ENCODE results near the gene BCAR1. TPM values are rescaled to one million over a fixed set of nuclear protein-coding genes. Genes with fewer than 3 reads are reported as not detected.

Gene BCAR1
- total RNA-seq, 4 donors from 2014 or later = 125 to 201 (median 154) TPM

DNA sequence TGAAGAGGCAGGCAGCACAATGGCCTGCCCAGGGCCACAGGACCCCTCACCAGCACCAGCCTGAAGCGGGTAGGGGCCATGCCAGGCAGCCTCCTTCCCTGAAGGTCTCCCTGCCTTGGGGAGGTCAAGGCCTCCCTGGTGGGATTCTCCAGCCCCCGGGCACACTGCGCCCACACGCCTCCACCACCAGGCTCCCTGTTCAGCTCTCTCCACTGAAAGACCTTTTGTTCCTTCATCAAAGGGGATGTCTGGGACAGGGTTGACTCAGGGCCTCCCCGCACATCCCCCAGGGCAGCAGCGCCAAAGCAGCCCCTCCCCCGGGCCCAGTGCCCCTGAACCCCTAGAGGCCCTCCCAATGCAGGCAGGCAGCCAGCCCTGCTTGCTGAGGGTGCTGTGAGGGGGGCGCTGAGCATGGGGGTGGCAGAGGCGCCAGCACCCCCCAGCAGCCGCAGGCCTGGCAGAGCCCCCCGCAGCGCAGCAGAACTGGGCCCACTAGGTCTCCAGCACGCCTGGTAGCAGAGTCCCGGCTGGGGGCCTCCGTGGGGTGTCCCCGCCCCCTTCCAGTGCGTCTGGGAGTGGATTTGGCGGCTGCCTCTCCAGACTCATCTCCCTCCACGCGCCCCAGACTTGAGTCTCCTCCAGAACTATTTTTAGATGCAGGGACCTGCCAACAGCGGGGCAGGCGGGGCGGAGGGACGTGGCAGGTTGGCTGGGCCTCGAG is 13.1 kb downstream of the BCAR1 start:
- intact Hi-C loops (cut with DNase I; ENCODE audit: low total_unique reads) = no loop called here
- H3K4me3 ChIP-seq = no peak overlapping the region

GRCh38 chr16:75237398-75238131 is 13.9 kb downstream of the BCAR1 start:
- H3K9me3 ChIP-seq = no peaks in the 10 kb centered on the region
- H3K4me1 ChIP-seq = peaks cover 25 to 33% (median 29%) of the 10 kb centered on the region in 4 donors
- H3K27me3 ChIP-seq = no peaks in the 10 kb centered on the region
- intact Hi-C loops (cut with DNase I; ENCODE audit: low total_unique reads) (no loop called here), in situ Hi-C loops (cut with MboI; ENCODE audit: low pct_ligation_motif_present in 1 of 4, low pct_unique_long_range_greater_than_20kb in 1 of 4, low sequenced_read_pairs in 3 of 4) (no loop called here)
- peaks cover 0 to 13% (median 0%) of the 10 kb centered on the region in 4 donors for H3K36me3 ChIP-seq
- TF ChIP-seq POLR2A (IDR thresholded peaks at IDR 0.05) (no peak), POLR2AphosphoS5 (IDR thresholded peaks at IDR 0.05) (no peak), EP300 (IDR thresholded peaks at IDR 0.05; ENCODE audit: low read depth) (no peak)
- TF ChIP-seq, protein P1, sequence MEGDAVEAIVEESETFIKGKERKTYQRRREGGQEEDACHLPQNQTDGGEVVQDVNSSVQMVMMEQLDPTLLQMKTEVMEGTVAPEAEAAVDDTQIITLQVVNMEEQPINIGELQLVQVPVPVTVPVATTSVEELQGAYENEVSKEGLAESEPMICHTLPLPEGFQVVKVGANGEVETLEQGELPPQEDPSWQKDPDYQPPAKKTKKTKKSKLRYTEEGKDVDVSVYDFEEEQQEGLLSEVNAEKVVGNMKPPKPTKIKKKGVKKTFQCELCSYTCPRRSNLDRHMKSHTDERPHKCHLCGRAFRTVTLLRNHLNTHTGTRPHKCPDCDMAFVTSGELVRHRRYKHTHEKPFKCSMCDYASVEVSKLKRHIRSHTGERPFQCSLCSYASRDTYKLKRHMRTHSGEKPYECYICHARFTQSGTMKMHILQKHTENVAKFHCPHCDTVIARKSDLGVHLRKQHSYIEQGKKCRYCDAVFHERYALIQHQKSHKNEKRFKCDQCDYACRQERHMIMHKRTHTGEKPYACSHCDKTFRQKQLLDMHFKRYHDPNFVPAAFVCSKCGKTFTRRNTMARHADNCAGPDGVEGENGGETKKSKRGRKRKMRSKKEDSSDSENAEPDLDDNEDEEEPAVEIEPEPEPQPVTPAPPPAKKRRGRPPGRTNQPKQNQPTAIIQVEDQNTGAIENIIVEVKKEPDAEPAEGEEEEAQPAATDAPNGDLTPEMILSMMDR (IDR thresholded peaks at IDR 0.05) = no peak
- peak overlapping the region; percentile 59 to 87 (median 72) for H3K27ac ChIP-seq
- no peak overlapping the region for H3K4me3 ChIP-seq
- DNase-seq = no peak
- WGBS, 2 donors (ENCODE audit: low coverage in 1 of 2) = 79% methylated on average over 18 of the region's 18 CpGs; no CpG with 5 or more reads in 1 of the 2 donors

More for the DNA sequence above, 13.1 kb downstream of the BCAR1 start:
- WGBS, 2 donors (ENCODE audit: low coverage in 1 of 2) = 63% methylated on average over 23 of the region's 25 CpGs; no CpG with 5 or more reads in 1 of the 2 donors
- Histone ChIP-seq H3K36me3 (peaks cover 0 to 8% (median 0%) of the 10 kb centered on the region in 4 donors), H3K9me3 (no peaks in the 10 kb centered on the region), H3K4me1 (peaks cover 25 to 33% (median 29%) of the 10 kb centered on the region in 4 donors), H3K27me3 (no peaks in the 10 kb centered on the region), H3K27ac (peak overlapping the region; percentile 59 to 87 (median 72))
- TF ChIP-seq EP300 (IDR thresholded peaks at IDR 0.05; ENCODE audit: low read depth) = no peak
- TF ChIP-seq POLR2AphosphoS5 (IDR thresholded peaks at IDR 0.05) = peak; percentile 32 to 60 (median 45)
- no peak for TF ChIP-seq POLR2A (IDR thresholded peaks at IDR 0.05)
- in situ Hi-C loops (cut with MboI; ENCODE audit: low pct_ligation_motif_present in 1 of 4, low pct_unique_long_range_greater_than_20kb in 1 of 4, low sequenced_read_pairs in 3 of 4) = no loop called here
- DNase-seq = peak; percentile 62

- H3K27me3 ChIP-seq = no peaks in the 10 kb centered on the region
- no peak overlapping the region for H3K27ac ChIP-seq
- 87% methylated on average over 28 of the region's 28 CpGs; no CpG with 5 or more reads in 1 of the 2 donors for WGBS, 2 donors (ENCODE audit: low coverage in 1 of 2)
- H3K9me3 ChIP-seq = no peaks in the 10 kb centered on the region
- H3K36me3 ChIP-seq = peaks cover 0 to 13% (median 0%) of the 10 kb centered on the region in 4 donors
- in situ Hi-C loops (cut with MboI; ENCODE audit: low pct_ligation_motif_present in 1 of 4, low pct_unique_long_range_greater_than_20kb in 1 of 4, low sequenced_read_pairs in 3 of 4) = no loop called here
- no peak for DNase-seq
- H3K4me3 ChIP-seq = no peak overlapping the region
- intact Hi-C loops (cut with DNase I; ENCODE audit: low total_unique reads) = no loop called here
- H3K4me1 ChIP-seq = peaks cover 25 to 33% (median 29%) of the 10 kb centered on the region in 4 donors
- TF ChIP-seq EP300 (IDR thresholded peaks at IDR 0.05; ENCODE audit: low read depth) (no peak), POLR2AphosphoS5 (IDR thresholded peaks at IDR 0.05) (no peak), POLR2A (IDR thresholded peaks at IDR 0.05) (no peak)
- TF ChIP-seq, protein P1 (IDR thresholded peaks at IDR 0.05) = no peak
Measured at GRCh38 chr16:75236736-75237397, 14.6 kb downstream of the BCAR1 start.

GRCh38 chr16:75236232-75236631 is 15.2 kb downstream of the BCAR1 start:
- TF ChIP-seq POLR2AphosphoS5 (IDR thresholded peaks at IDR 0.05) (no peak), EP300 (IDR thresholded peaks at IDR 0.05; ENCODE audit: low read depth) (no peak)
- WGBS, 2 donors (ENCODE audit: low coverage in 1 of 2) = 77% methylated on average over 7 of the region's 7 CpGs; no CpG with 5 or more reads in 1 of the 2 donors
- H3K36me3 ChIP-seq = peaks cover 0 to 12% (median 0%) of the 10 kb centered on the region in 4 donors

More at GRCh38 chr16:75236232-75236631, 15.2 kb downstream of the BCAR1 start:
- Histone ChIP-seq H3K4me1 (peaks cover 25 to 33% (median 29%) of the 10 kb centered on the region in 4 donors), H3K4me3 (no peak overlapping the region), H3K9me3 (no peaks in the 10 kb centered on the region), H3K27ac (no peak overlapping the region), H3K27me3 (no peaks in the 10 kb centered on the region)
- intact Hi-C loops (cut with DNase I; ENCODE audit: low total_unique reads) = no loop called here
- DNase-seq = no peak
- in situ Hi-C loops (cut with MboI; ENCODE audit: low pct_ligation_motif_present in 1 of 4, low pct_unique_long_range_greater_than_20kb in 1 of 4, low sequenced_read_pairs in 3 of 4) = no loop called here

Data from transverse colon (tissue), 4 donors.